Lower lobe of right lung (tissue), 2 donors: ENCODE data around the gene COPS3. TPM values are rescaled to one million over a fixed set of nuclear protein-coding genes. Genes with fewer than 3 reads are reported as not detected.

Experiments
- ATAC-seq, 2 donors: fragments of 200-7000 bp; cut with Tn5 transposase; one replicate each; pipeline ENCODE4 v1.9.1; 2020 to 2022; ENCODE audit warnings: mild to moderate bottlenecking in 2 of 2, moderate library complexity in 2 of 2
- DNase-seq: peaks from one replicate; pipeline ENCODE4 v3.0.0-alpha.2; 2020
- H3K27ac ChIP-seq: fragments of 200-600 bp; one replicate; pipeline ENCODE4 v1.8.0; 2022
- H3K27me3 ChIP-seq: fragments of 200-600 bp; one replicate; pipeline ENCODE4 v1.8.0; 2022; ENCODE audit warnings: low read depth
- H3K36me3 ChIP-seq: fragments of 200-600 bp; one replicate; pipeline ENCODE4 v1.8.0; 2022; ENCODE audit warnings: mild to moderate bottlenecking
- H3K4me1 ChIP-seq: fragments of 200-600 bp; one replicate; pipeline ENCODE4 v1.8.0; 2022
- H3K4me3 ChIP-seq: fragments of 200-600 bp; one replicate; pipeline ENCODE4 v1.8.0; 2022; ENCODE audit warnings: mild to moderate bottlenecking
- H3K9me3 ChIP-seq: fragments of 200-600 bp; one replicate; pipeline ENCODE4 v1.8.0; 2022
- CTCF ChIP-seq: fragments of 200-600 bp; IDR thresholded peaks from one replicate; pipeline ENCODE4 v1.8.0; 2022; ENCODE audit warnings: antibody characterized with exemption, mild to moderate bottlenecking
- intact Hi-C: fragments of 100-400 bp; cut with DNase I; formaldehyde crosslinking; loops from one replicate; pipeline ENCODE4 v1.11.0; 2022
- total RNA-seq: library from RNA; stranded (reverse); fragmentation: NEBNext Ultra II Directional; extraction: Animal tissue kit (Norgen Biotek cat#: 25700); gene quantifications from one replicate; pipeline ENCODE4 v1.2.1, GENCODE V29; 2021
- donor health status: DM: no; HTN: yes; CAD: no; lungs with severe emphysema.

Gene COPS3
- total RNA-seq, 1 donor from 2014 or later, result 50.1 TPM

GRCh38 chr17:17231621-17232302, 49.3 kb downstream of the COPS3 start:
- Histone ChIP-seq H3K27ac (no peak overlapping the region), H3K27me3 (no peaks in the 10 kb centered on the region), H3K9me3 (no peaks in the 10 kb centered on the region), H3K4me1 (peaks cover 24% of the 10 kb centered on the region), H3K36me3 (peaks cover 64% of the 10 kb centered on the region), H3K4me3 (no peak overlapping the region)
- ATAC-seq (no peak), DNase-seq (no peak)
- intact Hi-C loops, result no loop called here
- TF ChIP-seq CTCF, result no peak

- Histone ChIP-seq H3K9me3 (no peaks in the 10 kb centered on the region), H3K27ac (no peak overlapping the region), H3K4me3 (no peak overlapping the region), H3K36me3 (peaks cover 85% of the 10 kb centered on the region), H3K4me1 (peaks cover 6% of the 10 kb centered on the region), H3K27me3 (no peaks in the 10 kb centered on the region)
- no peak for ATAC-seq
- intact Hi-C loops, result no loop called here
- DNase-seq, result no peak
- TF ChIP-seq CTCF, result no peak
These were observed 51.3 kb downstream of the COPS3 start for GRCh38 chr17:17229416-17230384.

- H3K27ac ChIP-seq, result no peak overlapping the region
- H3K9me3 ChIP-seq, result no peaks in the 10 kb centered on the region
- ATAC-seq (peak in 1 of 2 donors; percentile 9), DNase-seq (no peak)
- TF ChIP-seq CTCF, result no peak
- H3K4me1 ChIP-seq, result no peaks in the 10 kb centered on the region
- peaks cover 95% of the 10 kb centered on the region for H3K36me3 ChIP-seq
- no peaks in the 10 kb centered on the region for H3K27me3 ChIP-seq
- no peak overlapping the region for H3K4me3 ChIP-seq
- intact Hi-C loops, result no loop called here
These were observed 52.3 kb downstream of the COPS3 start for GRCh38 chr17:17228521-17229279.

GRCh38 chr17:17227608-17228520, 53.2 kb downstream of the COPS3 start:
- H3K36me3 ChIP-seq, result peaks cover 100% of the 10 kb centered on the region
- H3K9me3 ChIP-seq, result no peaks in the 10 kb centered on the region
- DNase-seq, result no peak
- ATAC-seq, result peak in 1 of 2 donors; percentile 18
- intact Hi-C loops, result no loop called here
- no peak overlapping the region for H3K4me3 ChIP-seq
- H3K27ac ChIP-seq, result no peak overlapping the region
- TF ChIP-seq CTCF, result no peak
- no peaks in the 10 kb centered on the region for H3K27me3 ChIP-seq
- H3K4me1 ChIP-seq, result no peaks in the 10 kb centered on the region
